GOT3 (cell line): ENCODE results near the gene TTLL5.

Source experiments
- DNase-seq: peaks from one replicate; lab custom pipeline; 2025; ENCODE audit warnings: mixed read lengths; lab: John Stamatoyannopoulos, UW

The TTLL5 gene

GRCh38 chr14:75987201-75987970, 326.3 kb downstream of the TTLL5 start:
- DNase-seq: no peak

GRCh38 chr14:75989134-75989533, 328.1 kb downstream of the TTLL5 start:
- no peak for DNase-seq

GRCh38 chr14:75990297-75990696, 329.3 kb downstream of the TTLL5 start:
- no peak for DNase-seq

- no peak for DNase-seq
Measured at GRCh38 chr14:75991753-75992152, 330.7 kb downstream of the TTLL5 start.

DNA sequence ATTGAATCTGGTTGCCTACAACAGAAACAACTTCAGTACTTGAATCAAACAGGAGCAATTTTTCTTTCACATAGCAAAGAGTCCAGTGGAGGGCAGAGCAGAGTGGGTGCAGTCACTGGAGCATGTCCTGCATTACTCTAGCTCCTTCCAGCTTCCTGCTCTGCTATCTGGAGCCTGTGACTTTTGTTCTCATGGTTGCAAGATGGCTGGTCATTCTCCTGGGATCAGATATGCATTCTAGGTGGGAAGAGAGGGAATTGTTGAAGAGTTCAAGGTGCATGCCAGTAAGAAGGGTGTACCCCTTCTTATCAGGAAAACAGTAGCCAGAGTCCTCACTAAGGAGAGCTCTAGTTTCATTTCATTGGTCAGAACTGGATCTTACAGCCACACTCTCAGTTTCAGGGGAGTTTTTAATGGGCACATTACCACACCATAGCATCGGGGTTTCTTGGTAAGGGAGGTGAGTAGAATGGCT, 332.6 kb downstream of the TTLL5 start:
- no peak for DNase-seq

- no peak for DNase-seq
Measured at GRCh38 chr14:75995372-75996041, 334.5 kb downstream of the TTLL5 start.

DNA sequence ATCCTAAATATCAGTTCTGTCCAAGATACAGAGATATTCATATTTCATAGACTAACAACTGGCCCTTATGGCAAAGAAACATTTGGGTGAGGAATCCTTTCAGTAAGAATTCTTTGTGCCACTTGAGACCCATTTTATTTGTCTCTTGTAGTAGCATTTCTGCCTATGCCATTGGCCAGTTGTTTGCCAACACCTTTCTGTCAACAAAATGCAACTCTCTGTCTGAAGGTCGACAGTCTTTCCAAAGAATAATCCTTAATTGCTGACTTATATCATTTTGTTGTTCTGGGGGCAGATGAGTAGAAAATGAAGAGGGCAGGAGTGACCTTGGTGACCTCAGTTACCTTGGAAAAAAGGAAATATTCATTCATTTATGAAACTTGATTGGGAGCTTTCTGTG, 335.4 kb downstream of the TTLL5 start:
- no peak for DNase-seq

DNA sequence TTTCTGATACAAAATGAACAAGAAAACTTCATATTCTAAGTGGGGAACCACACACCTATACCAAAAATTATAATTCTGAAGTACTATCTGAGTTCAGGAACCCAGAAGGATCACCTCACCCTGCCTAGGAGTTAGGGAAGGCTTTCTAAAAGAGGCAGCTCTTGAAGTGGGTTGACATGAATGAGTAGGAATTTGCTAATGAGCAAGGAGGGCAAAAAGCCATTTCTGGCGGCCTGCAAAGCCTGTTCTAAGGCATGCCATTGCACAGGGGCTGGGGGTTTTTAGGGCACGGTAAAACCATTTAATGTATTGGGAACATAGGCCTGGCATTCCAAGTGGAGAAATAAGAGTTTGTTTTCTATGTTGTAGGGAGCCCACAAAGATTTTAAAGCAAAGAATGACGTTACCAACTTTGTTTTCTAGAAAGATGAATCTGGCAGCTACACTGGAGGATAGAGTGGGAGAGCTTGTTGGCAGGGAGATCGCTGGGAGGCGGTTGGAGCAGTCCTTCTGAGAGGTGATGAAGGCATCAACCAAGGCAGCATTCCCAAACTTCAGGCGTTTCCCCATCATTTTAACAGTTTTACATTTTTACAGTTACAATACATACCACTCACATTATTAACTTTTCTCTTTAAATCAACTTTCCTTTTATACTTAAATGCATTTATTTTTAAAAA, 338.6 kb downstream of the TTLL5 start:
- DNase-seq: no peak

DNA sequence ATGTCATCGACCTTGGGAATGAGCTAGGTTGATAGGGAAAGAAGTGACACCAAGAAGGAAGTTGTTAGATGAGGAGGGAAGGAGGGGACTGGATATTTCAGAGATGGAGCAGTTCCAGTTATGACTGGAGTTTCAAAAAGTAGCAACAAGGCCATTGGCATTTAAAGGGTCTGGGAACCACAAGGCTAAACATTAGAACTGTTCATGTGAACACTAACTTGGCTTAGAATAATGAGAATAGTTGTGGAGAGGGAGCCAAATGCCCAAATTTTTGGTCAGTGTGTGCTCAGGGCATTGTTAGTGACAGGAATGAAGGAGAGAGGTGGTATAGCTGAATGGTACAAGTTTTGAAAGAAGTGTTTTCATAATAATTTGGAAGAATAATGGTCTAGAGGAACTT, 341.3 kb downstream of the TTLL5 start:
- no peak for DNase-seq
